Measurements from ENCODE around the gene GGT1.
"Not testable (repeated sequence)": the region's sequence is repeated elsewhere in the genome, so short reads cannot be mapped to it uniquely, and the experiment has no call there.

- not testable (repeated sequence) for TF ChIP-seq CTCF (conservative IDR thresholded peaks at IDR 0.05; ENCODE audit: low read length); EZH2phosphoT487 (IDR thresholded peaks at IDR 0.05; ENCODE audit: borderline replicate concordance)
Observed at GRCh38 chr22:24609888-24610287, 6.9 kb downstream of the GGT1 start.
